H1 (cell line): ENCODE data around the gene KLHL8. TPM values are rescaled to one million over a fixed set of nuclear protein-coding genes. Genes with fewer than 3 reads are reported as not detected.

Source experiments
- JUN ChIP-seq: IDR thresholded peaks from 2 replicates; pipeline ENCODE4 v1.6.1; 2011; ENCODE audit warnings: low read depth, mild to moderate bottlenecking, improper control_type of control experiment, low read length
- polyA plus RNA-seq, 7 experiments: library from polyadenylated mRNA; depleted of rRNA in 3 of 7; stranded (reverse) in 5 of 7; unstranded in 2 of 7; fragments of >200 nt in 5 of 7; fragments of 200-250 nt in 2 of 7; gene quantifications; 1 replicate in 5 of 7; 2 replicates in 1 of 7; 4 replicates in 1 of 7; pipeline versions ENCODE4 v1.2.1 to v1.2.3, GENCODE V29; 2011 to 2013; ENCODE audit warnings: missing spikeins in 2 of 7, mixed read lengths in 2 of 7
- total RNA-seq: library from RNA; stranded (reverse); fragmentation: NEBNext Ultra II Directional; extraction: Animal tissue kit (Norgen Biotek cat#: 25700); gene quantifications from 2 replicates; pipeline ENCODE4 v1.2.1, GENCODE V29; 2021
- TF ChIP-seq, protein P1 (sequence below): IDR thresholded peaks from 2 replicates; pipeline ENCODE4 v1.6.1; 2011; ENCODE audit warnings: low read depth, mild to moderate bottlenecking, low read length; ENCODE audit not compliant: insufficient read depth

The KLHL8 gene
- total and polyA plus RNA-seq, 2 of the 8 experiments (the other 6 are each of a cell fraction or from before 2014, with no cell fraction given), result 0.94 to 8.1 TPM

DNA sequence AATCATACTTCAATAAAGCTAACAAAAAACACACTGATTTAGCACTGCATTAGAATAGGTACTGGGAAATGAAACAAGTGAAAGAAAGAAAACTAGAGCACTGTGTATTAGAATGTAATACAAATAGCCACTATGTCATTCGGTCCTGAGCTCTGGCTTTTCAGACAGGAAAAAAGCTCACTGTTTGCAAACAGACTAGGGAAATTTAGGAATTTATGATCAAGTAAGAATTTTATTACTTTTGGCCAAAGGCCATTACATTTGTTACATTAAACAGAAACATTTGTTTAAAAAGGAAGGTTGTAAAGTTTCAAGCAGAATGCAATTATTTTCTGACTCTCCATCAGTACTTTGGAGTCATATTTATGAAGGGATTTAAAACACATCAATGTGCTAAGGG, 68.7 kb downstream of the KLHL8 start (continued):
- TF ChIP-seq, protein P1, sequence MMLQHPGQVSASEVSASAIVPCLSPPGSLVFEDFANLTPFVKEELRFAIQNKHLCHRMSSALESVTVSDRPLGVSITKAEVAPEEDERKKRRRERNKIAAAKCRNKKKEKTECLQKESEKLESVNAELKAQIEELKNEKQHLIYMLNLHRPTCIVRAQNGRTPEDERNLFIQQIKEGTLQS, result no peak
- TF ChIP-seq JUN, result no peak
